ENCODE data around the gene NXPE2.
"Not testable (repeated sequence)": the region's sequence is repeated elsewhere in the genome, so short reads cannot be mapped to it uniquely, and the experiment has no call there.

Gene NXPE2

GRCh38 chr11:114678125-114679036 lies at the start of gene NXPE2:
Gene NXPE2, plus strand, starts transcription at chr11:114678527. Its CDS starts 49 bp downstream, at chr11:114678576.
- peak; percentile 56 for DNase-seq (ENCODE audit: low spot score)
- no peak for FAIRE-seq

GRCh38 chr11:114631445-114631965 lies 46.8 kb upstream of the NXPE2 start:
- DNase-seq (ENCODE audit: low spot score); FAIRE-seq: not testable (repeated sequence)

- DNase-seq (ENCODE audit: low spot score); FAIRE-seq: not testable (repeated sequence)
Measured at GRCh38 chr11:114639440-114639839, 38.9 kb upstream of the NXPE2 start.

GRCh38 chr11:114650661-114651060 lies 27.7 kb upstream of the NXPE2 start:
- FAIRE-seq = no peak
- no peak for DNase-seq (ENCODE audit: low spot score)

GRCh38 chr11:114651145-114651718 lies 27.1 kb upstream of the NXPE2 start:
- FAIRE-seq (no peak), DNase-seq (ENCODE audit: low spot score) (no peak)

- no peak for FAIRE-seq
- no peak for DNase-seq (ENCODE audit: low spot score)
Measured at GRCh38 chr11:114653148-114653547, 25.2 kb upstream of the NXPE2 start.

- FAIRE-seq (no peak), DNase-seq (ENCODE audit: low spot score) (no peak)
Measured at GRCh38 chr11:114664641-114665040, 13.7 kb upstream of the NXPE2 start.

GRCh38 chr11:114666760-114667159 lies 11.6 kb upstream of the NXPE2 start:
- no peak for DNase-seq (ENCODE audit: low spot score)
- no peak for FAIRE-seq

- FAIRE-seq (no peak), DNase-seq (ENCODE audit: low spot score) (no peak)
Measured at GRCh38 chr11:114668109-114668508, 10.2 kb upstream of the NXPE2 start.

GRCh38 chr11:114673661-114674060 lies 4.7 kb upstream of the NXPE2 start:
- FAIRE-seq = no peak
- DNase-seq (ENCODE audit: low spot score) = no peak

- FAIRE-seq = no peak
- no peak for DNase-seq (ENCODE audit: low spot score)
Measured at GRCh38 chr11:114679505-114679904, 1.2 kb downstream of the NXPE2 start.

- DNase-seq (ENCODE audit: low spot score) = no peak
- no peak for FAIRE-seq
Measured at GRCh38 chr11:114683007-114683406, 4.7 kb downstream of the NXPE2 start.

GRCh38 chr11:114684636-114685035 lies 6.3 kb downstream of the NXPE2 start:
- FAIRE-seq = no peak
- no peak for DNase-seq (ENCODE audit: low spot score)

- DNase-seq (ENCODE audit: low spot score) (no peak), FAIRE-seq (no peak)
Measured at GRCh38 chr11:114685097-114685496, 6.8 kb downstream of the NXPE2 start.

- FAIRE-seq = no peak
- no peak for DNase-seq (ENCODE audit: low spot score)
Measured at GRCh38 chr11:114705280-114706024, 27.1 kb downstream of the NXPE2 start.

- no peak for FAIRE-seq
Measured at GRCh38 chr11:114709960-114710359, 31.6 kb downstream of the NXPE2 start.

GRCh38 chr11:114713756-114714155 lies 35.4 kb downstream of the NXPE2 start:
- peak; percentile 17 for FAIRE-seq

More at GRCh38 chr11:114709960-114710359, 31.6 kb downstream of the NXPE2 start:
- no peak for DNase-seq (ENCODE audit: low spot score)

GRCh38 chr11:114719562-114719961 lies 41.2 kb downstream of the NXPE2 start:
- FAIRE-seq = no peak

More at GRCh38 chr11:114713756-114714155, 35.4 kb downstream of the NXPE2 start:
- DNase-seq (ENCODE audit: low spot score) = no peak

GRCh38 chr11:114724916-114725524 lies 46.7 kb downstream of the NXPE2 start:
- FAIRE-seq (no peak), DNase-seq (ENCODE audit: low spot score) (no peak)

More at GRCh38 chr11:114719562-114719961, 41.2 kb downstream of the NXPE2 start:
- DNase-seq (ENCODE audit: low spot score) = no peak

GRCh38 chr11:114725623-114726022 lies 47.3 kb downstream of the NXPE2 start:
- DNase-seq (ENCODE audit: low spot score) (no peak), FAIRE-seq (no peak)

- FAIRE-seq = no peak
Measured at GRCh38 chr11:114736806-114737205, 58.5 kb downstream of the NXPE2 start.

More at GRCh38 chr11:114736806-114737205, 58.5 kb downstream of the NXPE2 start:
- no peak for DNase-seq (ENCODE audit: low spot score)
